ENCODE results near the gene NPSR1.

The NPSR1 gene

GRCh38 chr7:34739651-34740300 is 81.8 kb downstream of the NPSR1 start:
- no peak for TF ChIP-seq ARNT (IDR thresholded peaks at IDR 0.05)
- TF ChIP-seq ZNF384 (IDR thresholded peaks at IDR 0.05) = no peak
- no peak for TF ChIP-seq PKNOX1 (IDR thresholded peaks at IDR 0.05)
- no peak for TF ChIP-seq ELF4 (IDR thresholded peaks at IDR 0.05)
- TF ChIP-seq FOXK2 (IDR thresholded peaks at IDR 0.05) = no peak
- TF ChIP-seq HDGF (IDR thresholded peaks at IDR 0.05; ENCODE audit: borderline replicate concordance) = no peak
- no peak for TF ChIP-seq CTBP1 (IDR thresholded peaks at IDR 0.05; ENCODE audit: borderline replicate concordance)
- no peak for TF ChIP-seq SP1 (IDR thresholded peaks at IDR 0.05)
- no peak for TF ChIP-seq TARDBP (IDR thresholded peaks at IDR 0.05)
- no peak for TF ChIP-seq SUZ12 (IDR thresholded peaks at IDR 0.05)
- no peak for TF ChIP-seq NFRKB (IDR thresholded peaks at IDR 0.05)
- no peak for TF ChIP-seq LEF1 (IDR thresholded peaks at IDR 0.05; ENCODE audit: borderline replicate concordance)
- TF ChIP-seq BHLHE40 (IDR thresholded peaks at IDR 0.05; ENCODE audit: borderline replicate concordance) = no peak
- TF ChIP-seq FOXM1 (IDR thresholded peaks at IDR 0.05; ENCODE audit: borderline replicate concordance) = no peak
- TF ChIP-seq L3MBTL2 (conservative IDR thresholded peaks at IDR 0.05) = no peak
- no peak for TF ChIP-seq FOXA1 (IDR thresholded peaks at IDR 0.05)
- ChIA-PET CTCF (no interaction called here), POLR2A (no interaction called here)
- no peak for DNase-seq (ENCODE audit: extremely low spot score)

GRCh38 chr7:34740840-34741239 is 82.8 kb downstream of the NPSR1 start:
- TF ChIP-seq FOXM1 (IDR thresholded peaks at IDR 0.05; ENCODE audit: borderline replicate concordance) = no peak
- no peak for TF ChIP-seq FOXK2 (IDR thresholded peaks at IDR 0.05)
- TF ChIP-seq HDGF (IDR thresholded peaks at IDR 0.05; ENCODE audit: borderline replicate concordance) = no peak
- no peak for TF ChIP-seq TARDBP (IDR thresholded peaks at IDR 0.05)
- no peak for TF ChIP-seq ZNF384 (IDR thresholded peaks at IDR 0.05)
- no peak for TF ChIP-seq CTBP1 (IDR thresholded peaks at IDR 0.05; ENCODE audit: borderline replicate concordance)
- TF ChIP-seq ELF4 (IDR thresholded peaks at IDR 0.05) = no peak
- no peak for TF ChIP-seq SUZ12 (IDR thresholded peaks at IDR 0.05)
- no peak for DNase-seq (ENCODE audit: extremely low spot score)
- ChIA-PET POLR2A (no interaction called here), CTCF (no interaction called here)

GRCh38 chr7:34747176-34747781 is 89.3 kb downstream of the NPSR1 start:
- no peak for DNase-seq (ENCODE audit: extremely low spot score)
- ChIA-PET CTCF (no interaction called here), POLR2A (no interaction called here)
- TF ChIP-seq ARNT (IDR thresholded peaks at IDR 0.05) (no peak), FOXM1 (IDR thresholded peaks at IDR 0.05; ENCODE audit: borderline replicate concordance) (no peak), NFRKB (IDR thresholded peaks at IDR 0.05) (no peak), HDGF (IDR thresholded peaks at IDR 0.05; ENCODE audit: borderline replicate concordance) (no peak), SUZ12 (IDR thresholded peaks at IDR 0.05) (no peak), PKNOX1 (IDR thresholded peaks at IDR 0.05) (no peak), SP1 (IDR thresholded peaks at IDR 0.05) (no peak), FOXA1 (IDR thresholded peaks at IDR 0.05) (no peak), LEF1 (IDR thresholded peaks at IDR 0.05; ENCODE audit: borderline replicate concordance) (no peak), L3MBTL2 (conservative IDR thresholded peaks at IDR 0.05) (no peak), FOXK2 (IDR thresholded peaks at IDR 0.05) (no peak), TARDBP (IDR thresholded peaks at IDR 0.05) (no peak), ELF4 (IDR thresholded peaks at IDR 0.05) (no peak), BHLHE40 (IDR thresholded peaks at IDR 0.05; ENCODE audit: borderline replicate concordance) (no peak), CTBP1 (IDR thresholded peaks at IDR 0.05; ENCODE audit: borderline replicate concordance) (no peak), ZNF384 (IDR thresholded peaks at IDR 0.05) (no peak)

- CTCF ChIA-PET = no interaction called here
- POLR2A ChIA-PET = no interaction called here
- DNase-seq (ENCODE audit: extremely low spot score) = no peak
- TF ChIP-seq PKNOX1 (IDR thresholded peaks at IDR 0.05) (no peak), CTBP1 (IDR thresholded peaks at IDR 0.05; ENCODE audit: borderline replicate concordance) (no peak), SUZ12 (IDR thresholded peaks at IDR 0.05) (no peak), FOXM1 (IDR thresholded peaks at IDR 0.05; ENCODE audit: borderline replicate concordance) (no peak), BHLHE40 (IDR thresholded peaks at IDR 0.05; ENCODE audit: borderline replicate concordance) (no peak), L3MBTL2 (conservative IDR thresholded peaks at IDR 0.05) (no peak), ARNT (IDR thresholded peaks at IDR 0.05) (no peak), ZNF384 (IDR thresholded peaks at IDR 0.05) (no peak), ELF4 (IDR thresholded peaks at IDR 0.05) (no peak), HDGF (IDR thresholded peaks at IDR 0.05; ENCODE audit: borderline replicate concordance) (no peak), FOXK2 (IDR thresholded peaks at IDR 0.05) (no peak), NFRKB (IDR thresholded peaks at IDR 0.05) (no peak), TARDBP (IDR thresholded peaks at IDR 0.05) (no peak), LEF1 (IDR thresholded peaks at IDR 0.05; ENCODE audit: borderline replicate concordance) (no peak), FOXA1 (IDR thresholded peaks at IDR 0.05) (no peak), SP1 (IDR thresholded peaks at IDR 0.05) (no peak)
Measured at GRCh38 chr7:34747867-34748727, 90.1 kb downstream of the NPSR1 start.

- no peak for DNase-seq (ENCODE audit: extremely low spot score)
- TF ChIP-seq SP1 (IDR thresholded peaks at IDR 0.05) (no peak), PKNOX1 (IDR thresholded peaks at IDR 0.05) (no peak), TARDBP (IDR thresholded peaks at IDR 0.05) (no peak), BHLHE40 (IDR thresholded peaks at IDR 0.05; ENCODE audit: borderline replicate concordance) (no peak), FOXM1 (IDR thresholded peaks at IDR 0.05; ENCODE audit: borderline replicate concordance) (no peak), HDGF (IDR thresholded peaks at IDR 0.05; ENCODE audit: borderline replicate concordance) (no peak), ELF4 (IDR thresholded peaks at IDR 0.05) (no peak), NFRKB (IDR thresholded peaks at IDR 0.05) (no peak), L3MBTL2 (conservative IDR thresholded peaks at IDR 0.05) (no peak), ZNF384 (IDR thresholded peaks at IDR 0.05) (no peak), CTBP1 (IDR thresholded peaks at IDR 0.05; ENCODE audit: borderline replicate concordance) (no peak), LEF1 (IDR thresholded peaks at IDR 0.05; ENCODE audit: borderline replicate concordance) (no peak), FOXK2 (IDR thresholded peaks at IDR 0.05) (no peak), ARNT (IDR thresholded peaks at IDR 0.05) (no peak), SUZ12 (IDR thresholded peaks at IDR 0.05) (no peak), FOXA1 (IDR thresholded peaks at IDR 0.05) (no peak)
- ChIA-PET CTCF (no interaction called here), POLR2A (no interaction called here)
Measured at GRCh38 chr7:34748728-34749089, 90.7 kb downstream of the NPSR1 start.
